IMR-90 (cell line): Measurements from ENCODE around the gene KCTD18. TPM values are rescaled to one million over a fixed set of nuclear protein-coding genes. Genes with fewer than 3 reads are reported as not detected.

Experiments used
- ATAC-seq: fragments of 200-7000 bp; cut with Tn5 transposase; 2 replicates; pipeline ENCODE4 v1.9.1; 2020; ENCODE audit warnings: low read depth, mild to moderate bottlenecking, moderate library complexity
- BruUV-seq: library from RNA; stranded (reverse); fragments of 400-500 nt; replicated peaks from 2 replicates; lab custom pipeline; 2021; lab: Mats Ljungman, UMichigan
- CTCF ChIA-PET: fragments of 300-600 bp; formaldehyde crosslinking; extraction: SDS; loops from one replicate; lab custom pipeline; 2021; ENCODE audit warnings: antibody characterized with exemption; lab: Yijun Ruan, JAX
- POLR2A ChIA-PET: fragments of 300-600 bp; sonication (Branson Sonifier 250); formaldehyde crosslinking; loops from one replicate; lab custom pipeline; 2022; ENCODE audit warnings: antibody characterized with exemption; ENCODE audit not compliant: unreplicated experiment; lab: Charles Lee
- DNase-seq: peaks from one replicate; pipeline ENCODE4 v3.0.0; 2013
- H2AFZ ChIP-seq: replicated peaks from 2 replicates; pipeline ENCODE3; 2013; ENCODE audit warnings: low read length, mild to moderate bottlenecking; ENCODE audit not compliant: poor library complexity
- H2AK5ac ChIP-seq: 2 replicates; pipeline ENCODE4 v1.6.1; 2013; ENCODE audit warnings: low read depth, low read length, inconsistent platforms
- H2AK9ac ChIP-seq: replicated peaks from 2 replicates; pipeline ENCODE3; 2013; ENCODE audit warnings: mild to moderate bottlenecking, low read depth, low read length, moderate library complexity; ENCODE audit not compliant: poor library complexity
- H2BK120ac ChIP-seq: 2 replicates; pipeline ENCODE4 v1.6.1; 2013; ENCODE audit warnings: low read depth, low read length, inconsistent platforms
- H2BK15ac ChIP-seq: 3 replicates; pipeline ENCODE4 v1.6.1; 2013; ENCODE audit warnings: low read depth, low read length, inconsistent platforms
- H2BK20ac ChIP-seq: 2 replicates; pipeline ENCODE4 v1.6.1; 2013; ENCODE audit warnings: low read depth, mild to moderate bottlenecking, inconsistent platforms, low read length, moderate library complexity
- H2BK5ac ChIP-seq: 2 replicates; pipeline ENCODE4 v1.6.1; 2013; ENCODE audit warnings: mild to moderate bottlenecking, low read depth, low read length, inconsistent platforms; ENCODE audit not compliant: poor library complexity, severe bottlenecking
- H3K14ac ChIP-seq: replicated peaks from 2 replicates; pipeline ENCODE4 v1.6.1; 2013; ENCODE audit warnings: low read depth, low read length, inconsistent platforms
- H3K18ac ChIP-seq: 2 replicates; pipeline ENCODE4 v1.6.1; 2013; ENCODE audit warnings: low read depth, low read length, control low read depth
- H3K23ac ChIP-seq: 2 replicates; pipeline ENCODE4 v1.6.1; 2013; ENCODE audit warnings: low read depth, low read length, inconsistent platforms
- H3K27ac ChIP-seq: 2 replicates; pipeline ENCODE4 v1.5.1; 2013; ENCODE audit warnings: mild to moderate bottlenecking, control low read depth, low read length; ENCODE audit not compliant: insufficient read depth
- H3K27me3 ChIP-seq: 2 replicates; pipeline ENCODE4 v1.6.1; 2013; ENCODE audit warnings: low read length; ENCODE audit not compliant: control insufficient read depth, insufficient read depth
- H3K36me3 ChIP-seq: 2 replicates; pipeline ENCODE4 v1.6.1; 2013; ENCODE audit warnings: low read length, mixed read lengths; ENCODE audit not compliant: control insufficient read depth, insufficient read depth
- H3K4ac ChIP-seq: 2 replicates; pipeline ENCODE4 v1.6.1; 2013; ENCODE audit warnings: low read depth, low read length, inconsistent platforms
- H3K4me1 ChIP-seq: 2 replicates; pipeline ENCODE4 v1.6.1; 2013; ENCODE audit warnings: low read length, mixed read lengths; ENCODE audit not compliant: control insufficient read depth, insufficient read depth
- H3K4me2 ChIP-seq: 2 replicates; pipeline ENCODE4 v1.6.1; 2013; ENCODE audit warnings: low read depth, mild to moderate bottlenecking, control low read depth, low read length, moderate library complexity
- H3K4me3 ChIP-seq: 2 replicates; pipeline ENCODE4 v1.5.1; 2013; ENCODE audit warnings: low read depth, mild to moderate bottlenecking, control low read depth, low read length, moderate library complexity; ENCODE audit not compliant: insufficient read depth
- H3K56ac ChIP-seq: 2 replicates; pipeline ENCODE4 v1.6.1; 2013; ENCODE audit warnings: low read length, inconsistent platforms; ENCODE audit not compliant: insufficient read depth; ENCODE audit errors: extremely low read depth
- H3K79me1 ChIP-seq, 2 experiments: 2 replicates each; pipeline ENCODE4 v1.6.1; 2013; ENCODE audit warnings: low read length in 2 of 2, inconsistent platforms in 1 of 2, low read depth in 1 of 2
- H3K9ac ChIP-seq: 2 replicates; pipeline ENCODE4 v1.6.1; 2013; ENCODE audit warnings: low read depth, low read length, control low read depth
- H3K9me1 ChIP-seq: 2 replicates; pipeline ENCODE4 v1.6.1; 2013; ENCODE audit warnings: low read length, inconsistent platforms; ENCODE audit not compliant: insufficient read depth
- H3K9me3 ChIP-seq: 2 replicates; pipeline ENCODE4 v1.6.1; 2013; ENCODE audit warnings: low read length; ENCODE audit not compliant: control insufficient read depth, insufficient read depth
- H4K20me1 ChIP-seq: 2 replicates; pipeline ENCODE4 v1.6.1; 2013; ENCODE audit warnings: low read length, inconsistent platforms; ENCODE audit not compliant: insufficient read depth
- H4K5ac ChIP-seq: 2 replicates; pipeline ENCODE4 v1.6.1; 2013; ENCODE audit warnings: mild to moderate bottlenecking, low read depth, low read length, control low read depth
- H4K8ac ChIP-seq, 2 experiments: 2 replicates each; pipeline ENCODE4 v1.6.1; 2013; ENCODE audit warnings: low read depth in 2 of 2, low read length in 2 of 2, control low read depth in 1 of 2, inconsistent platforms in 1 of 2
- H4K91ac ChIP-seq: 2 replicates; pipeline ENCODE4 v1.6.1; 2013; ENCODE audit warnings: low read depth, low read length, inconsistent platforms; ENCODE audit not compliant: insufficient read depth
- CHD1 ChIP-seq: IDR thresholded peaks from 2 replicates; pipeline ENCODE4 v1.6.1; 2012; ENCODE audit warnings: low read depth, low read length, improper control_type of control experiment
- MAFK ChIP-seq: IDR thresholded peaks from 2 replicates; pipeline ENCODE4 v1.6.1; 2012; ENCODE audit warnings: low read depth, low read length, improper control_type of control experiment
- POLR2A ChIP-seq: IDR thresholded peaks from 2 replicates; pipeline ENCODE4 v1.6.1; 2012; ENCODE audit warnings: mild to moderate bottlenecking, low read depth, low read length
- WGBS, 2 experiments: methylation state at CpG; one replicate each; pipeline versions ENCODE4 v1.1.5 to v1.1.7; 2013; ENCODE audit warnings: missing lambda C conversion rate in 2 of 2; ENCODE audit not compliant: insufficient read length in 1 of 2; ENCODE audit errors: extremely low coverage in 2 of 2; 5-methylcytosine and 5-hydroxymethylcytosine counted together
- dilution Hi-C: fragments of 300-500 bp; cut with HindIII; formaldehyde crosslinking; loops from one replicate; pipeline ENCODE4 v1.14.3; 2018; ENCODE audit warnings: low sequenced_read_pairs; ENCODE audit not compliant: unreplicated experiment
- in situ Hi-C: fragments of 300-500 bp; cut with MboI; formaldehyde crosslinking; loops from 3 replicates; pipeline ENCODE4 v1.14.3; 2019; ENCODE audit warnings: low sequenced_read_pairs, inconsistent platforms, mixed read lengths
- intact Hi-C: fragments of 100-400 bp; cut with micrococcal nuclease; formaldehyde crosslinking; loops from 2 replicates; pipeline ENCODE4 v1.10.0; 2022
- polyA plus RNA-seq, 3 experiments: library from polyadenylated mRNA; depleted of rRNA; stranded (reverse); fragments of >200 nt; gene quantifications; 2 replicates each; pipeline ENCODE4 v1.2.3, GENCODE V29; 2012; ENCODE audit warnings: low replicate concordance in 1 of 3
- total RNA-seq: library from RNA; depleted of rRNA; stranded (reverse); fragments of >200 nt; gene quantifications from 2 replicates; pipeline ENCODE4 v1.2.3, GENCODE V29; 2012
- TF ChIP-seq, protein P1 (sequence below): fragments of 150-350 bp; IDR thresholded peaks from 2 replicates; pipeline ENCODE4 v1.6.1; 2017; ENCODE audit warnings: mild to moderate bottlenecking, antibody characterized with exemption, low read length, low read depth

Gene KCTD18
- total and polyA plus RNA-seq, 2 of the 4 experiments (the other 2 are of a cell fraction) = 6.7 to 10.4 TPM

DNA sequence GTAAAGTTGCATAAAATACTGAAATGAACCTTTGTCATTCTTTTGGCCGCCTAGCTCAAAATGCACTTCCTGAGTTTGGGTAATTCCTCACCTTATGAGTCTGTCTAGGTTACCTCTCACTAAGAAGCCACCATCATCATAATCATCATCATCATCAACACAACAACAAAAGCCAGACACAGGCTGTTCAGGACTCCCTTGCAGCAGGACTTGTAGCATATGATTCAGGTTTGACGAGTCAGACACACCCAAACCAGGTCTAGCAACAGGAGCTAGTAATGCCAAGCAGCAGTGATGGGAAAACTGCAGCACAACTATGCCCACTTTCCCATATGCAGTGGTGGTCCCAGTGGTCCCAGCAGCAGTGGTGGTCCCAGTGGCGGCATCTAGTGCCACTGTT, 13.3 kb upstream of the KCTD18 start:
- H3K18ac ChIP-seq = no peak overlapping the region
- H2AK5ac ChIP-seq = no peak overlapping the region
- no peaks in the 10 kb centered on the region for H3K4me1 ChIP-seq
- H3K56ac ChIP-seq = no peak overlapping the region
- H3K14ac ChIP-seq = no peak overlapping the region
- CTCF ChIA-PET = no interaction called here
- in situ Hi-C loops = no loop called here
- H3K79me1 ChIP-seq = peaks cover 11 to 21% of the 10 kb centered on the region in 2 experiments; a peak in 3 of 4 replicates
- no peak overlapping the region for H2AK9ac ChIP-seq
- H4K91ac ChIP-seq = no peak overlapping the region
- no peak overlapping the region for H3K23ac ChIP-seq
- no peak overlapping the region for H2BK20ac ChIP-seq
- POLR2A ChIA-PET = no interaction called here
- WGBS, 2 experiments = 88% methylated on average over 1 of the region's 3 CpGs; no CpG with 5 or more reads in 1 of the 2 experiments
- H3K4me2 ChIP-seq = no peak overlapping the region
- no peak overlapping the region for H2BK120ac ChIP-seq
- no peak overlapping the region for H3K9ac ChIP-seq
- H2BK15ac ChIP-seq = no peak overlapping the region
- DNase-seq (no peak), ATAC-seq (no peak)
- dilution Hi-C loops = no loop called here
- H4K8ac ChIP-seq = no peak overlapping the region
- BruUV-seq = no TSS peak
- H3K27me3 ChIP-seq = peaks cover 12% of the 10 kb centered on the region
- no peaks in the 10 kb centered on the region for H3K36me3 ChIP-seq
- no peaks in the 10 kb centered on the region for H3K9me3 ChIP-seq
- no peak overlapping the region for H3K4me3 ChIP-seq
- H3K27ac ChIP-seq = no peak overlapping the region
- no peaks in the 10 kb centered on the region for H4K20me1 ChIP-seq
- intact Hi-C loops = no loop called here
- TF ChIP-seq MAFK = no peak
- TF ChIP-seq, protein P1, sequence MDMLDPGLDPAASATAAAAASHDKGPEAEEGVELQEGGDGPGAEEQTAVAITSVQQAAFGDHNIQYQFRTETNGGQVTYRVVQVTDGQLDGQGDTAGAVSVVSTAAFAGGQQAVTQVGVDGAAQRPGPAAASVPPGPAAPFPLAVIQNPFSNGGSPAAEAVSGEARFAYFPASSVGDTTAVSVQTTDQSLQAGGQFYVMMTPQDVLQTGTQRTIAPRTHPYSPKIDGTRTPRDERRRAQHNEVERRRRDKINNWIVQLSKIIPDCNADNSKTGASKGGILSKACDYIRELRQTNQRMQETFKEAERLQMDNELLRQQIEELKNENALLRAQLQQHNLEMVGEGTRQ = no peak
- TF ChIP-seq CHD1 = no peak
- TF ChIP-seq POLR2A = no peak
- H2AFZ ChIP-seq = no peak overlapping the region
- no peak overlapping the region for H3K4ac ChIP-seq
- no peak overlapping the region for H2BK5ac ChIP-seq
- H4K5ac ChIP-seq = no peak overlapping the region
- no peaks in the 10 kb centered on the region for H3K9me1 ChIP-seq
